GM19099 (cell line): ENCODE measurements around the gene NPM3.

Source experiments
- POLR2A ChIP-seq: IDR thresholded peaks from 3 replicates; pipeline ENCODE4 v1.6.1; 2011; ENCODE audit warnings: low read depth; ENCODE audit not compliant: insufficient read length; ENCODE audit errors: extremely low read depth

Gene NPM3

DNA sequence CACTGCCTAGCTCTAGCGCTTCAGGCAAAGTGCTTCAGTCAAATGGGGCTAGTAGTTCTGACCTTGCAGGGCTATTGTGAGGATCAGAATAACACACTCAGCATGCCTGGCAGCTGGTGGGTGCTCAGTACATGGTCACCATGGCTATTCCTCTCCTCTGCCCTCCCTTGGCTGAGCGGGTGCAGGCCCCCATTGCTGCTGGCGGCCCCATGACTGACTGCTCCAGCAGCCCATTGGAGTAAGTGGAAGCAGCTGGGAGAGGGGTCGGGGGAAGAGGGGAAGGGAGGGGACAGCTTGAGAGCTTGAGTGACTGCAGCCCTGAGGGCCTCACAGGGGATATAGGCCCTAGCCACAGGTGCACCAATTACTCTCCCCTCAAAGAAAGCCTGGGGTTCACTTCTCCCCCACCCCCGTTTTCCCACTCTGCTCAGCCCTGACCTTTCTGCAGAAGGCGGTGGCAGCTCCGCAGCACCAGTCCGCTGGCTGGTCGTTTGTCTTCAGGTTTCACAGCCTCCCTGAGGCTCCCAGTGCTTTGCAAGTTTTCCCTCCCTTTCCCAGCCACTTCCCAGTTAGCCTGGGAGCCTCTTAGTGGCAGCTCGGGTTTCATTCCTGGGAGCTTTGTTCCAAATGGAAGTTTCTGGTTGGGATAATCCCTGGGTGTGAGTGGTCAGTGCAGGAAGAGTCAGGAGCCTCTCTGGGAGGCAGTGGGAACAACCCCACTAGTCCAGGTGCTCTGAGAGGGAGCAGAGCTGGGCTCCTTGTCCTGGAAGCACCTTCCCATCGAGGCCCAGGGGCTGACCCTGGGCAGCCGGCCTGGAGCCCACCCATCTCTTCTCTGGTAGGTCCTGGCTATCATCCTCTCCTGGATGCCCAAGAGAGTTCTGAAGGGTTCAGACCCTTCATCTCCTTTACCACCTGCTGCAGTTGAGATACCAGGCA is 23.7 kb downstream of the NPM3 start:
- no peak for TF ChIP-seq POLR2A

DNA sequence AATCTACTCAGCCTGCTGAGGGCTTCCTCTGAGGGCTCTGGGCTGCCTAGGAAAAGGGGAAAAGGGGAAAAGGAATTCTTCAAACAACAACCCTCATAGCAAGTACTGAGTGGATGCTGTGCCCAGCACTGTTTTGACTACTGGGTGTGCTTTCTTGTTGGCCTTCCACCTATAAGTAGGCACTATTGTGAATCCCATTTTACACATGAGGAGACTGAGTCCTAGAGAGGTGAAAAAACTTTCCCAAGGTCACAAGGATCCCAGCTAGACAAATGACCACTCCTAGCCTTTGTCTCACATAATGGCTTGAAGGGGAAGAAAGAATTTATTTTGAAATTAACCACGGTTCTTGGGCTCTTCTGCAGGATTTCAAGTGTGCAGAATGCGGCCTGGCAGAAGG is 24.4 kb downstream of the NPM3 start:
- no peak for TF ChIP-seq POLR2A

DNA sequence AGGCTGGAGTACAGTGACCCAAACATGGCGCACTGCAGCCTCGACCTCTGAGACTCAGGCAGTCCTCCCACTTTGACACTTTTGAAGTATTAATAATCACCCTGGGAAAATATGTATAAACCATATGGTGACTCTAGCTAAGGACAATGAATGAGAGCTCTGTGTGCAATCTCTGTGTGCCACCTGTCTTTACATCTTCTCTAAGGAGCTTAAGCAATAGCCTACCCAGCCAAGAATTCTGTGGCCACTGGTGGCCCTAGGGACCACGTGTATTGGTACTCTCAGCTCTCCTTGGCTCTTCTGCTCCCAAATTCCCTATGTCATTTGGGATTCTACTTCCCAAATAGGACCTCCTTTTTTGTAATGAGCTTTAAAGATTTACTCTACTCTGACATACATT is 31.0 kb downstream of the NPM3 start:
- TF ChIP-seq POLR2A = no peak

DNA sequence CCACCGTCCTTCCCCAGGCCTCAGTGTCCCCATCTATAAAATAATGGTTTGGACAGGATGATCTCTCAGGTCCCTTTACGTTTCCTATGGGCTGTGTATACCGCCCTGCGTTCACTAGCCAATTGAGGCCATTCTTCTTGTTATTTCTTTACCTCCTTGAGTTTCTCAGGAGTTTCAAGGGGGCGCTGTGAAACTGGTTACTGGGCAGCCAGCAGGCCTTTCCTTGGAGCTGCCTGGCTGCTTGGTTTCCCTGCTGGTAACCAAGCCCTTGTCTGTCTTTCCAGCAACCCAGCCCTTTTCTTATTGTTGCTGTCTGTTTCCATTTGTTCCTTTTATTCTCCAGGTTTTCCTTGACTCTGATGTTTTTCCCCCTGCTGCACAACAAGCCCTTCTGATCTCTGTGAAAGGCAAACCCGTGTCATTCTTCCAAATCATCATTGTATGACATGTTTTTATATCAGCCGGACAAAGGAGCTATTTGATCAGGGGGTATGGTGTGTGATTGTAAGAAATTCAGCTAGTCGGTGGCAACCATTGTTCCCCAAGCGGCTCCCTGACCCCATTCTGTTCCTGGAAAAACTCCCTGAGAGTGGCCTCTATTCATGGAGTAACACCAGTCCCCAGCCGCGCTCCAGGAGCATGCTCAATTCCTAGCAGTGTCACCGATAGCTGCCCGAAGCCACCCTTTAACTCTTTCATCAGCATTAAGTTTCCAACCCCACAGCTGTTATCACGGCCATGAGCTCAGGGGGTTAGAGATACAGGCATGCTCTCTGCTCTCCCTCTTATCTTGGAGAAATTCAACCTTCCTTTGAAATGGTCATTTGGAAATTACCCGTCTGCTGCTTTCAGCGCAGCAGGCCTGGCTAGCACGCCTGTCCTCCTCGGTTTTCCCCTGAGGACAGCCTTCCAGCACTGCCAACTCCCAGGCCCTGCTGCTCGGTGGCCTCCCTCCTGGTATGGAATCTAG is 33.9 kb downstream of the NPM3 start:
- no peak for TF ChIP-seq POLR2A

DNA sequence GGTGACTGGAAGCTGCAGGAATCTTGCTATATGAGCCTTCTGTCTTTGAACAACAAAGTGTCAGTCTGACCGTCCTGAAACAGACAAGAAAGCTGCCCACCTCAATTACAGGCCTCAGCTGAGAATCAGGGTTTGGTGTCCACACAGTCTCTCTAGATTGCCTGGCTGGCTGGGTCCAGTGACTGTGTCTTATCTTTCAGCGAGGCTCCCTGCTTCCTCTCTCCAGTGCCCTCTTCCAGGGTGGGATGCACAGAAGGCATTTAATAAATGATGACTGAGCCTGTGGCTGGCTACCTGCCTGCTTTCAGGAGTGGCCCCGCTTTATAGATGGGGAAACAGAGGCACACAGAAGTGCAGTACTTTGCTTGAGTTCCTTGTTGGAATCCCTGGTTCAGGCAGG is 34.8 kb downstream of the NPM3 start:
- TF ChIP-seq POLR2A = no peak

DNA sequence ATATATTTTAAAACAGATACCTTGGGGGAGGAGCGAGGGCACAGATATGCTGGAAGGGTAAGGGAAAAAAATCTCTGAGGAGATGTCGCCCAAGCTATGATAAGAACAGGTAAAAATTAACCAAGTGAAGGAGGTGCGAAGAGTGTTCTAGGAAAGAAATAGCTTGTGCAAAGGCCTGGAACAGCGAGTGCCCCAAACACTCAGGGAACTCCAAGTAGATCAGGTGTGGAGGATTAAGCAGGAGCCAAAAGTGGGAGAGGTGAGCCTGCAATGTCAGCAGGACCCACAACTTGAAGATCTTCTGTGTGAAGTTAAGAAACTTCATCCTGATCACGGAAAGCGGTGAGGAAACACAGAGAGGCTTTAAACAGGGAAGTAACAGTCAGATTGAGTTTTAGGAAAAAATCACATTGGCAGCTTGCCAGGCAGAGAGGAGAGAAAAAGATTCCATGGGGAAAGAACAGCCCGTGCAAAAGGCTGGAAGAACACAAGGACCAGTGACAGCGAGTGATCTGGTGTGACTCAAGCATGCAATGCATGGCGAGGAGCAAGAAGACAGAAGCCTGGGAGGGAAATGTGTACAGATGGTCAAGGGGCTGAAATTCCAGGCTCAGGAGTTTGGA is 38.1 kb downstream of the NPM3 start:
- no peak for TF ChIP-seq POLR2A

DNA sequence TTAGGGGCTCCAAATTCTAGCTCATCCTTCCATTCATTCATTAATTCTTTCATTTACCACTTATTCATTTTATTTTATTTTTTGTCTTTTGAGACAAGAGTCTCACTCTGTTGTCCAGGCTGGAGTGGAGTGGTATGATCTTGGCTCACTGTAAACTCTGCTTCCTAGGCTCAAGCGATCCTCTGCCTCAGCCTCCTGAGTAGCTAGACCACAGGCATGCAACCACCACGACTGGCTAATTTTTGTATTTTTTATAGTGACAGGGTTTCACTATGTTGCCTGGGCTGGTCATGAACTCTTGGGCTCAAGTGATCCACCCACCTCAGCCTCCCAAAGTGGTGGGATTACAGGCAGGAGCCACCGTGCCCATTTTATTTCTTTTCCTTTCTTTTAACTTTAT is 39.0 kb downstream of the NPM3 start:
- no peak for TF ChIP-seq POLR2A

DNA sequence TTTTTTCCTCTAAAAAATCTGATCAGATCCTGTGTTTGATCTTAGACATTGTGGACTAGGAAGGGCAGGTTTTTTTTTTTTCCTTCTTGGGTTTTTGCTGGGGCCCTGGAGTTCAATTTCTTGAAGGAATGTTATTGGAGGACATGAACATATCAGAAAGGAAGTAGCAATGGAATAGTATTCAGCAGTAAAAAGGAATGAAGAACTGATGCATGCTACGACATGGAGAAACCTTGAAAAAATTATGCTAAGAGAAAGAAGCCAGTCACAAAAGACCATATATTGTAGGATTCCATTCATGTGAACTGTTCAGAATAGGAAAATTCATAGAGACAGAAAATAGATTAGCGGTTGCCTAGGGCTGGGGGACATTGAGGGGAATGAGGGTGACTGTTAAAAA is 41.3 kb downstream of the NPM3 start:
- no peak for TF ChIP-seq POLR2A

DNA sequence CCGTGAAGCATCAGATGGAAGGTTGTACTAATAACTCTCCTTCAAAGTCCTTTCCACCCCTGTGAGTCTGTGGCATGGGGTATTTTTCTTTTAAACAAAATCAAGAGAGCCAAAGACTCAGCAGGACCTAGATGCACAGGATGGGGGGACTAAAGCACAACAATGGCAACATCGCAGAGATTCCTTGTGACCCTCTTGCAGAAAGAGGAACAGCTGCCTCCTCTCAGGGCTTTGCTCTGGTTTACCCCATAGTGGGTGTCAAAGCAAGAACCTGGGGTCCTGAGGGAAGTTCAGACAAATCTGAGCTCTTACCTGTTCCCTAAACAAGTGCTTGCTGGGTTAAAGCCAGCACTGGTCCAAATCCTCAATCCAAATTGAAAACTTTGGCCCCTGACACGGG is 46.6 kb downstream of the NPM3 start:
- no peak for TF ChIP-seq POLR2A

DNA sequence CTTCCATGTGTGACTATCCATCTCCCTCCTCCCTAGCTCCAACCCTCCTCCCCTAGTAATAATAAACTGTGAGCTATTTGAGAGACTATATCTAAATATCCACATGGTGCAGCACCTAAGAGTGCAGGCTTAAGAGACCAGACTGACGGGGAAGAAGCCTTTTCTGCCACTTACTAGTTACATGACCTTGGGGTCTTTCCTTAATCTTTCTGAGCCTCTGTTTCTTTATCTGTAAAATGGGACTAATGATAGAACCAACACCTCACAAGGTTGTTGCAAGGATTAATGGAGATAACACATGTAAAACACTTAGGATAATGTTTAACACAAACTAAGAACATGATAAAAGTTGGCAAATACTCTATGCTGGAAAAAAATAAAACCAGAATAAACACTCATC is 51.1 kb downstream of the NPM3 start:
- TF ChIP-seq POLR2A = no peak
